Dermis microvascular lymphatic vessel endothelial cell (primary cell): Measurements from ENCODE around the gene C1QL4. TPM values are rescaled to one million over a fixed set of nuclear protein-coding genes. Genes with fewer than 3 reads are reported as not detected.
A peak's percentile ranks its signal among the peaks of the same experiment; 100 is the strongest.
"Not testable (repeated sequence)": the region's sequence is repeated elsewhere in the genome, so short reads cannot be mapped to it uniquely, and the experiment has no call there.

Experiments used
- DNase-seq, 2 donors: peaks; one replicate each; pipeline versions ENCODE4 v3.0.0 to v3.0.0-alpha.2; 2010; ENCODE audit warnings: low read depth in 2 of 2
- total RNA-seq: library from RNA; depleted of rRNA; stranded (reverse); fragments of >200 nt; gene quantifications from 2 replicates; pipeline ENCODE4 v1.2.1, GENCODE V29; 2014

The C1QL4 gene
- total RNA-seq, 1 donor from 2014 or later: not detected

GRCh38 chr12:49333778-49334177 is 3.2 kb downstream of the C1QL4 start:
- DNase-seq: not testable (repeated sequence)

GRCh38 chr12:49332891-49333371 is 4.1 kb downstream of the C1QL4 start:
- no peak for DNase-seq

GRCh38 chr12:49332441-49332861 is 4.5 kb downstream of the C1QL4 start:
- DNase-seq: no peak

GRCh38 chr12:49331380-49332222 is 5.4 kb downstream of the C1QL4 start:
- peak; percentile 68 to 83 for DNase-seq

GRCh38 chr12:49330631-49331379 is 6.2 kb downstream of the C1QL4 start:
- DNase-seq: no peak

GRCh38 chr12:49330032-49330619 is 6.9 kb downstream of the C1QL4 start:
- no peak for DNase-seq

- no peak for DNase-seq
Observed at GRCh38 chr12:49328816-49329215, 8.2 kb downstream of the C1QL4 start.

GRCh38 chr12:49327887-49328286 is 9.1 kb downstream of the C1QL4 start:
- no peak for DNase-seq

- no peak for DNase-seq
Observed at GRCh38 chr12:49327368-49327767, 9.6 kb downstream of the C1QL4 start.

- no peak for DNase-seq
Observed at GRCh38 chr12:49325606-49326005, 11.4 kb downstream of the C1QL4 start.

GRCh38 chr12:49323524-49324097 is 13.4 kb downstream of the C1QL4 start:
- DNase-seq: no peak

GRCh38 chr12:49322708-49323523 is 14.1 kb downstream of the C1QL4 start, which contains the start of gene TROAP:
TSS of gene TROAP (plus strand) at chr12:49323255. CDS start at chr12:49323609, 354 bp downstream.
- DNase-seq: peak; percentile 96 to 98

- DNase-seq: no peak
Observed at GRCh38 chr12:49322367-49322707, 14.7 kb downstream of the C1QL4 start.

- DNase-seq: not testable (repeated sequence)
Observed at GRCh38 chr12:49320411-49321103, 16.4 kb downstream of the C1QL4 start.

GRCh38 chr12:49317118-49317517 is 19.9 kb downstream of the C1QL4 start:
- DNase-seq: not testable (repeated sequence)

GRCh38 chr12:49314811-49315210 is 22.2 kb downstream of the C1QL4 start:
- no peak for DNase-seq

GRCh38 chr12:49310451-49311000 is 26.5 kb downstream of the C1QL4 start:
- not testable (repeated sequence) for DNase-seq

- no peak for DNase-seq
Observed at GRCh38 chr12:49309386-49309785, 27.6 kb downstream of the C1QL4 start.

GRCh38 chr12:49305762-49306510 is 31.1 kb downstream of the C1QL4 start:
- no peak for DNase-seq
